ENCODE data around the gene PPP3CA. TPM values are rescaled to one million over a fixed set of nuclear protein-coding genes. Genes with fewer than 3 reads are reported as not detected.
"Not testable (repeated sequence)": the region's sequence is repeated elsewhere in the genome, so short reads cannot be mapped to it uniquely, and the experiment has no call there.

PPP3CA gene
- total RNA-seq, 1 donor from 2014 or later, result 41.2 TPM

GRCh38 chr4:101254776-101255175, 92.5 kb downstream of the PPP3CA start:
- no peak for DNase-seq (ENCODE audit: low spot score)

GRCh38 chr4:101253121-101253520, 94.2 kb downstream of the PPP3CA start:
- DNase-seq (ENCODE audit: low spot score), result no peak

- no peak for DNase-seq (ENCODE audit: low spot score)
Measured at GRCh38 chr4:101252721-101253120, 94.6 kb downstream of the PPP3CA start.

- DNase-seq (ENCODE audit: low spot score), result no peak
Measured at GRCh38 chr4:101251261-101251660, 96.1 kb downstream of the PPP3CA start.

- DNase-seq (ENCODE audit: low spot score), result no peak
Measured at GRCh38 chr4:101244349-101244748, 103.0 kb downstream of the PPP3CA start.

GRCh38 chr4:101242441-101242840, 104.9 kb downstream of the PPP3CA start:
- DNase-seq (ENCODE audit: low spot score), result no peak

- DNase-seq (ENCODE audit: low spot score), result no peak
Measured at GRCh38 chr4:101240099-101240498, 107.2 kb downstream of the PPP3CA start.

GRCh38 chr4:101239665-101240064, 107.7 kb downstream of the PPP3CA start:
- DNase-seq (ENCODE audit: low spot score), result no peak

- DNase-seq (ENCODE audit: low spot score), result no peak
Measured at GRCh38 chr4:101238706-101239105, 108.6 kb downstream of the PPP3CA start.

GRCh38 chr4:101237773-101238172, 109.6 kb downstream of the PPP3CA start:
- DNase-seq (ENCODE audit: low spot score), result no peak

- no peak for DNase-seq (ENCODE audit: low spot score)
Measured at GRCh38 chr4:101236097-101236496, 111.2 kb downstream of the PPP3CA start.

GRCh38 chr4:101234141-101234540, 113.2 kb downstream of the PPP3CA start:
- not testable (repeated sequence) for DNase-seq (ENCODE audit: low spot score)

- DNase-seq (ENCODE audit: low spot score), result peak; percentile 71
Measured at GRCh38 chr4:101232074-101232776, 115.1 kb downstream of the PPP3CA start.

GRCh38 chr4:101230801-101231426, 116.4 kb downstream of the PPP3CA start:
- DNase-seq (ENCODE audit: low spot score), result no peak

GRCh38 chr4:101229116-101229515, 118.2 kb downstream of the PPP3CA start:
- DNase-seq (ENCODE audit: low spot score), result no peak

GRCh38 chr4:101227715-101228114, 119.6 kb downstream of the PPP3CA start:
- DNase-seq (ENCODE audit: low spot score), result no peak

- no peak for DNase-seq (ENCODE audit: low spot score)
Measured at GRCh38 chr4:101224358-101225218, 122.7 kb downstream of the PPP3CA start.

GRCh38 chr4:101222156-101222845, 125.0 kb downstream of the PPP3CA start:
- no peak for DNase-seq (ENCODE audit: low spot score)

- DNase-seq (ENCODE audit: low spot score), result no peak
Measured at GRCh38 chr4:101221294-101221693, 126.0 kb downstream of the PPP3CA start.

GRCh38 chr4:101218894-101219293, 128.4 kb downstream of the PPP3CA start:
- DNase-seq (ENCODE audit: low spot score), result no peak

- DNase-seq (ENCODE audit: low spot score), result no peak
Measured at GRCh38 chr4:101218346-101218745, 129.0 kb downstream of the PPP3CA start.

Data from umbilical cord (tissue), 2 donors.